GM21825 (cell line): ENCODE data around the gene ACAP1.
A peak's percentile ranks its signal among the peaks of the same experiment; 100 is the strongest.

Experiments
- ATAC-seq: cut with Tn5 transposase; IDR thresholded peaks from one replicate; pipeline ENCODE4 v1.9.1; 2021; ENCODE audit warnings: mild to moderate bottlenecking, moderate library complexity; ENCODE audit not compliant: unreplicated experiment

Gene ACAP1

GRCh38 chr17:7383742-7384488, 47.6 kb downstream of the ACAP1 start:
- no peak for ATAC-seq

GRCh38 chr17:7384489-7385081, 48.3 kb downstream of the ACAP1 start:
- ATAC-seq: no peak

GRCh38 chr17:7388856-7389255, 52.5 kb downstream of the ACAP1 start:
- no peak for ATAC-seq

- ATAC-seq: no peak
These were observed 53.9 kb downstream of the ACAP1 start for GRCh38 chr17:7389924-7390910.

GRCh38 chr17:7391307-7391706, 55.0 kb downstream of the ACAP1 start:
- no peak for ATAC-seq

- no peak for ATAC-seq
These were observed 56.6 kb downstream of the ACAP1 start for GRCh38 chr17:7392696-7393612.

GRCh38 chr17:7393613-7394451, 57.5 kb downstream of the ACAP1 start:
- peak; percentile 45 for ATAC-seq

GRCh38 chr17:7394452-7395191, 58.3 kb downstream of the ACAP1 start, which contains the start of gene PLSCR3:
Gene PLSCR3 (minus strand): TSS chr17:7394525. CDS start chr17:7394110, 415 bp downstream.
- peak; percentile 67 for ATAC-seq

GRCh38 chr17:7396147-7396546, 59.8 kb downstream of the ACAP1 start:
- ATAC-seq: no peak

- ATAC-seq: no peak
These were observed 62.3 kb downstream of the ACAP1 start for GRCh38 chr17:7398612-7399011.
